ENCODE data around the gene CD80. TPM values are rescaled to one million over a fixed set of nuclear protein-coding genes. Genes with fewer than 3 reads are reported as not detected.

Gene CD80
- total and polyA plus RNA-seq, 10 of the 15 experiments (the other 5 are each of a cell fraction or from before 2014, with no cell fraction given), result 41.4 to 137 (median 58.1) TPM

GRCh38 chr3:119551598-119551997 lies 7.8 kb downstream of the CD80 start:
- CTCF ChIA-PET, result interaction anchor here (0.8 to 4.9 kb wide), 7 partner anchors 8 to 128 kb away, joined by 3 to 46 read pairs (median 15); partner anchors contain the start of gene CD80

More at GRCh38 chr3:119551598-119551997, 7.8 kb downstream of the CD80 start:
- ATAC-seq (peak; percentile 13), DNase-seq (ENCODE audit: low read depth, low spot score) (no peak), FAIRE-seq (no peak)
- Histone ChIP-seq H3K4me3 (peak overlapping the region; percentile 57), H3K36me3 (ENCODE audit: control insufficient read depth in 2 of 2, insufficient read depth in 2 of 2, low read length in 1 of 2) (peaks cover 3 to 23% of the 10 kb centered on the region in 2 experiments; a peak in 3 of 4 replicates), H3K4me2 (ENCODE audit: control insufficient read depth, insufficient read depth) (peak overlapping the region; percentile 96), H3K27me3 (replicated peaks in 1 of 2; ENCODE audit: control insufficient read depth in 2 of 2, insufficient read depth in 2 of 2, low read length in 1 of 2) (no peaks in the 10 kb centered on the region), H3K4me1 (ENCODE audit: control insufficient read depth, insufficient read depth, low read length) (peaks cover 48% of the 10 kb centered on the region), H3K79me2 (ENCODE audit: control insufficient read depth, insufficient read depth, low read length) (peaks cover 94% of the 10 kb centered on the region), H3K27ac (ENCODE audit: control insufficient read depth, insufficient read depth) (peak overlapping the region; percentile 93), H3K9ac (ENCODE audit: control insufficient read depth, insufficient read depth, low read length) (no peak overlapping the region), H3K9me3 (replicated peaks; ENCODE audit: control insufficient read depth, insufficient read depth, low read length) (no peaks in the 10 kb centered on the region), H2AFZ (ENCODE audit: control insufficient read depth, low read depth, low read length) (no peak overlapping the region), H4K20me1 (ENCODE audit: control insufficient read depth, insufficient read depth) (no peaks in the 10 kb centered on the region)
- BruUV-seq (replicated peaks), result no TSS peak
- in situ Hi-C loops (cut with MboI), result no loop called here
- intact Hi-C loops (cut with micrococcal nuclease; ENCODE audit: unreplicated experiment), result loop anchor here (10.0 kb wide), 1 partner anchor 543 kb away; the partner anchor contains the start of gene GSK3B
- POLR2A ChIA-PET, result interaction anchor here (0.6 to 2.7 kb wide), 4 partner anchors 10 to 48 kb away, joined by 3 to 20 read pairs (median 7); no protein-coding TSS in a partner anchor
- WGBS (ENCODE audit: insufficient coverage, insufficient replicate concordance, low lambda C conversion rate, missing lambda C conversion rate), result 11% methylated on average over 5 of the region's 5 CpGs
- RAD21 ChIA-PET (ENCODE audit: unreplicated experiment), result interaction anchor here (0.6 to 11.9 kb wide), 7 partner anchors 10 to 257 kb away, joined by 3 to 239 read pairs (median 3); partner anchors contain the start of gene ARHGAP31
- TF ChIP-seq ZNF274 (IDR thresholded peaks at IDR 0.05; ENCODE audit: insufficient read depth, insufficient read length) (no peak), RELA (IDR thresholded peaks at IDR 0.05; ENCODE audit: borderline replicate concordance, partially characterized antibody) (no peak), TARDBP (IDR thresholded peaks at IDR 0.05; ENCODE audit: borderline replicate concordance) (no peak), MEF2A (IDR thresholded peaks at IDR 0.05; ENCODE audit: insufficient read depth, low read depth, low read length) (no peak), BMI1 (IDR thresholded peaks at IDR 0.05; ENCODE audit: borderline replicate concordance) (peak; percentile 77), ZBTB40 (IDR thresholded peaks at IDR 0.05; ENCODE audit: borderline replicate concordance) (no peak), ASH2L (IDR thresholded peaks at IDR 0.05; ENCODE audit: borderline replicate concordance, low read depth) (no peak), POLR2A (IDR thresholded peaks at IDR 0.05; ENCODE audit: low read depth, low read length) (peak; percentile 70; the same call in 1 of the 2 replicates), SIN3A (IDR thresholded peaks at IDR 0.05; ENCODE audit: low read depth, low read length) (no peak), CREM (IDR thresholded peaks at IDR 0.05; ENCODE audit: low read depth) (no peak), PAX8 (IDR thresholded peaks at IDR 0.05) (no peak), RB1 (IDR thresholded peaks at IDR 0.05; ENCODE audit: borderline replicate concordance) (no peak), EED (IDR thresholded peaks at IDR 0.05; ENCODE audit: low read depth) (no peak), EZH2 (IDR thresholded peaks at IDR 0.05; ENCODE audit: borderline replicate concordance, control insufficient read depth, low read depth, low read length) (no peak), PML (IDR thresholded peaks at IDR 0.05; ENCODE audit: low read length) (0 out of 2 replicates have a peak, but pooled peaks have one; percentile 20), JUNB (IDR thresholded peaks at IDR 0.05) (no peak), ZNF207 (IDR thresholded peaks at IDR 0.05; ENCODE audit: borderline replicate concordance) (no peak)
- TF ChIP-seq, protein P1, sequence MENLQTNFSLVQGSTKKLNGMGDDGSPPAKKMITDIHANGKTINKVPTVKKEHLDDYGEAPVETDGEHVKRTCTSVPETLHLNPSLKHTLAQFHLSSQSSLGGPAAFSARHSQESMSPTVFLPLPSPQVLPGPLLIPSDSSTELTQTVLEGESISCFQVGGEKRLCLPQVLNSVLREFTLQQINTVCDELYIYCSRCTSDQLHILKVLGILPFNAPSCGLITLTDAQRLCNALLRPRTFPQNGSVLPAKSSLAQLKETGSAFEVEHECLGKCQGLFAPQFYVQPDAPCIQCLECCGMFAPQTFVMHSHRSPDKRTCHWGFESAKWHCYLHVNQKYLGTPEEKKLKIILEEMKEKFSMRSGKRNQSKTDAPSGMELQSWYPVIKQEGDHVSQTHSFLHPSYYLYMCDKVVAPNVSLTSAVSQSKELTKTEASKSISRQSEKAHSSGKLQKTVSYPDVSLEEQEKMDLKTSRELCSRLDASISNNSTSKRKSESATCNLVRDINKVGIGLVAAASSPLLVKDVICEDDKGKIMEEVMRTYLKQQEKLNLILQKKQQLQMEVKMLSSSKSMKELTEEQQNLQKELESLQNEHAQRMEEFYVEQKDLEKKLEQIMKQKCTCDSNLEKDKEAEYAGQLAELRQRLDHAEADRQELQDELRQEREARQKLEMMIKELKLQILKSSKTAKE (IDR thresholded peaks at IDR 0.05; ENCODE audit: low read depth, poor library complexity, severe bottlenecking), result no peak
- SMC1A ChIA-PET (ENCODE audit: uncharacterized antibody, unreplicated experiment), result interaction anchor here (0.8 to 4.1 kb wide), 10 partner anchors 15 to 154 kb away, joined by 3 to 30 read pairs (median 4); partner anchors contain the start of genes COX17 and PLA1A
